ENCODE results near the gene SH3RF1. TPM values are rescaled to one million over a fixed set of nuclear protein-coding genes. Genes with fewer than 3 reads are reported as not detected.

The SH3RF1 gene
- total and polyA plus RNA-seq, 4 donors = 14.7 to 21.9 (median 18.5) TPM

DNA sequence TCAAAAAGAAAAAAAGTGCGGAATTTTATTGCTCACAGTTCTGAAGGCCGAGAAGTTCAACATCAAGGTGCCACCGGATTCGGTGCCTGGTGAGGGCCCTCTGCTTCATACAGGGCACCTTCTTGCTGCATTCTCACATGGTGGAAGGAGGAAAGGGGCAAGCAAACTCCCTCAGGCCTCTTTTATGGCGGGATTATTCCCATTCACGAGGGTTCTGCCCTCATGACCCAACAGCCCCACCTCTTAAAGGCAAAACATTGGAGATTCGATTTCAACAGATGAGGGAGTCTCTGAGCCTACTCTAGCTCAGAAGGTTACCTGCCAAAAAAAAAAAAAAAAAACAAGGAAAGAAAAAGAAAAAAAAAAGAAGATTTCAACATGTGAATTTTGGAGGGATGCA, 196.6 kb downstream of the SH3RF1 start:
- Histone ChIP-seq H3K27me3 (ENCODE audit: control insufficient read depth, insufficient read depth, low read length) (no peaks in the 10 kb centered on the region), H3K4me3 (ENCODE audit: low read depth, low read length) (no peak overlapping the region), H3K4me1 (ENCODE audit: control insufficient read depth, insufficient read depth, low read length) (peaks cover 4% of the 10 kb centered on the region), H3K36me3 (ENCODE audit: control insufficient read depth, insufficient read depth, low read length) (no peaks in the 10 kb centered on the region), H3K27ac (ENCODE audit: low read depth, low read length) (no peak overlapping the region), H3K9me3 (ENCODE audit: control insufficient read depth, insufficient read depth, low read length) (no peaks in the 10 kb centered on the region)
- DNase-seq (ENCODE audit: low read depth in 4 of 6, low spot score in 6 of 6) = no peak
- WGBS (ENCODE audit: insufficient coverage) = 80% methylated on average over 5 of the region's 7 CpGs

DNA sequence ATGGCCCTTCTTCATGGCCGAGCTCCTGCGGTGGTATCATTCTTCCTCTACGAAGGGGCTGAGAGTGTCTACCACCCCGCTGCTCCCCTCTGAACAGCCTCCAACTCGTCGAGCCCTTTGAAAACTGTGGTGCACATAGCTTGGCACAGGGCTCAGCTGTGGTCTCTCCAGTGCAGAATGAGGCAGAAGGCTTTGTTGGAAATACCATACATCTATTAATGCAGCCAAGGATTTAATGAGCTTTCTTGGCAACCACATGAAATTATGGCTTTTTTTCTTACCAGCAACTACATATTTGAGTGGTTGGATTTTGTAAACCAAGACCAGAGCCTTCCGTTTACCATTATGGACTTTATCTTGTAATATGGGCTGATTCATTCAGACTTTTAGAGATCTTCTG, 199.0 kb downstream of the SH3RF1 start:
- WGBS (ENCODE audit: insufficient coverage) = 83% methylated on average over 2 of the region's 7 CpGs

DNA sequence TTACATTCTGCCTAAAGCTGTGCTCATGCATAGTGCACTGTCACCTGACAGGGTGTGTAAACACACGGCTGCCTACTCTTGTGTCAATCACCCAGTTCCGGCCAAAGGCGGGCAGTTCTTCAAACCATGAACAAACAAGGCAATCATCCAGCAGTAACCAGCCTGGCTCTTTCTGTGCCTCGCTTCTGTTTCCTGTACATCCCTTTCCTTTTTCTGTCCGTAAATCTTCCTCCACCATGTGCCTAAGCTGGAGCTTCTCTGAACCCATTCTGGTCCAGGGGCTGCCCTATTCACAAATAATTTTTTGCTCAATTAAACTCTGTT, 199.9 kb downstream of the SH3RF1 start:
- Histone ChIP-seq H3K36me3 (ENCODE audit: control insufficient read depth, insufficient read depth, low read length) (no peaks in the 10 kb centered on the region), H3K27ac (ENCODE audit: low read depth, low read length) (no peak overlapping the region), H3K9me3 (ENCODE audit: control insufficient read depth, insufficient read depth, low read length) (no peaks in the 10 kb centered on the region), H3K4me1 (ENCODE audit: control insufficient read depth, insufficient read depth, low read length) (peaks cover 4% of the 10 kb centered on the region), H3K4me3 (ENCODE audit: low read depth, low read length) (no peak overlapping the region), H3K27me3 (ENCODE audit: control insufficient read depth, insufficient read depth, low read length) (no peaks in the 10 kb centered on the region)
- no peak for DNase-seq (ENCODE audit: low read depth in 4 of 6, low spot score in 6 of 6)
- 74% methylated on average over 5 of the region's 5 CpGs for WGBS (ENCODE audit: insufficient coverage)

More for the DNA sequence above, 199.0 kb downstream of the SH3RF1 start:
- Histone ChIP-seq H3K4me1 (ENCODE audit: control insufficient read depth, insufficient read depth, low read length) (peaks cover 4% of the 10 kb centered on the region), H3K27ac (ENCODE audit: low read depth, low read length) (no peak overlapping the region), H3K36me3 (ENCODE audit: control insufficient read depth, insufficient read depth, low read length) (no peaks in the 10 kb centered on the region), H3K27me3 (ENCODE audit: control insufficient read depth, insufficient read depth, low read length) (no peaks in the 10 kb centered on the region), H3K4me3 (ENCODE audit: low read depth, low read length) (no peak overlapping the region), H3K9me3 (ENCODE audit: control insufficient read depth, insufficient read depth, low read length) (no peaks in the 10 kb centered on the region)
- DNase-seq (ENCODE audit: low read depth in 4 of 6, low spot score in 6 of 6) = no peak

DNA sequence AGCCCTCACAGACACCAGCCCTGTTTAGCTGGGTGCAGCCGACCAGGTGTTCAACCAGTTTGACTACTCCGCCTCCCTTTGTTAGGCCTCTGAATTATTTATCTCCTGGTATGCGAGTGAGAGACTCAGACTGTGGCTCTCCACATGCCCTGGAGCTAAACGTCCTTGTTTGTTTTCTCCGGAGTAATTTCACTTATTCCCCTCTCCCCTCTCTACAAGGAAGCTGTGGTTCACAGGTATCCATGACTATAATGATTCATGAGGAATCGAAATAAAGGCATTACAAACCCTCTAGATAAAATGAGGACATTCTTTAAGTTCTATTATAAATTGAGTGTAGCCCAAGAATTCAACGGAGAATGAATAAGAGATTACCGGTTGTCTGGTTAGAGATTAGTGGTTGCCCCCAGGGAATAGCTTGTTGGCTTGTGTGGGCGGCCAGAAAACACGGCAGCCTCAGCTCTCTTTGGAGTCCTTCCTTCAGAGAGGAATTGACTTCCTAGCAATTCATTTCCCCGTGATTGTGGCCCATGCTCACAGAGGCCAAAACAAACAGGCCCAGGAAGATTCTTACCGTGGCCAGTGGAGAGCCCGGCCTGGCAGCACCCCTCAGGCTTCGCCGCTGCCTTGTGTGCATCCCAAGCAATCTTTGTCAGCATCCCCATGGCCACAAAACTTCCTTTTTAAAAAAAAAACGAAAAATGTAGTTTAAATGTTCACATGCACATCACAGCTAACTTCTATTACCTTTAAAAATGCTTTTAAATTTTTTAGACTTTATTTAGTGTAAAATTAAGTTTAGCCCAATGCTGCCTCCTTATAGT, 200.5 kb downstream of the SH3RF1 start:
- 49% methylated on average over 8 of the region's 16 CpGs for WGBS (ENCODE audit: insufficient coverage)
- Histone ChIP-seq H3K27ac (ENCODE audit: low read depth, low read length) (no peak overlapping the region), H3K27me3 (ENCODE audit: control insufficient read depth, insufficient read depth, low read length) (no peaks in the 10 kb centered on the region), H3K4me3 (ENCODE audit: low read depth, low read length) (no peak overlapping the region), H3K36me3 (ENCODE audit: control insufficient read depth, insufficient read depth, low read length) (no peaks in the 10 kb centered on the region), H3K4me1 (ENCODE audit: control insufficient read depth, insufficient read depth, low read length) (peaks cover 4% of the 10 kb centered on the region), H3K9me3 (ENCODE audit: control insufficient read depth, insufficient read depth, low read length) (no peaks in the 10 kb centered on the region)
- peak in 1 of 6 donors; percentile 38 for DNase-seq (ENCODE audit: low read depth in 4 of 6, low spot score in 6 of 6)

DNA sequence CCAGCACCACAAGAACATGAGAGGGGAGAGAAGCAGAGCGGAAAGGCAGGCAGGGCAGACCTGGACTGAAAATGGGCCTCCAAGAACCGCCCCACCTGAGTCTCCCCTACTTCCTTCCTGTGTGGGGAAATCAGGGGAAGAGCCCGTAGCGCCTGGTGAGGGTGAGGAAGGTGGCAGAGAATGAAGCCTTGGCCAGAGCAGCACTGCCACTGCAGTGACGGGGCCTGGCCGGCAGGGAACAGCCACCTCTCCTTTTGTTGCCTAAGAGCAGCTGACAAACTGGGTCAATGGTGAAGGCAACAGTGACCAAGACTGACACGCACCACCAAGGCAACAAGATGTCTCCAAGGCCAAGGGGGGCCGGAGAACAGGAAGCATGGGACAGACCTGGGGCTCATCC, 202.3 kb downstream of the SH3RF1 start:
- H3K9me3 ChIP-seq (ENCODE audit: control insufficient read depth, insufficient read depth, low read length) = no peaks in the 10 kb centered on the region
- H3K27ac ChIP-seq (ENCODE audit: low read depth, low read length) = no peak overlapping the region
- WGBS (ENCODE audit: insufficient coverage) = 94% methylated on average over 7 of the region's 8 CpGs
- H3K27me3 ChIP-seq (ENCODE audit: control insufficient read depth, insufficient read depth, low read length) = no peaks in the 10 kb centered on the region
- no peak for DNase-seq (ENCODE audit: low read depth in 4 of 6, low spot score in 6 of 6)
- no peak overlapping the region for H3K4me3 ChIP-seq (ENCODE audit: low read depth, low read length)
- no peaks in the 10 kb centered on the region for H3K36me3 ChIP-seq (ENCODE audit: control insufficient read depth, insufficient read depth, low read length)
- peaks cover 4% of the 10 kb centered on the region for H3K4me1 ChIP-seq (ENCODE audit: control insufficient read depth, insufficient read depth, low read length)

DNA sequence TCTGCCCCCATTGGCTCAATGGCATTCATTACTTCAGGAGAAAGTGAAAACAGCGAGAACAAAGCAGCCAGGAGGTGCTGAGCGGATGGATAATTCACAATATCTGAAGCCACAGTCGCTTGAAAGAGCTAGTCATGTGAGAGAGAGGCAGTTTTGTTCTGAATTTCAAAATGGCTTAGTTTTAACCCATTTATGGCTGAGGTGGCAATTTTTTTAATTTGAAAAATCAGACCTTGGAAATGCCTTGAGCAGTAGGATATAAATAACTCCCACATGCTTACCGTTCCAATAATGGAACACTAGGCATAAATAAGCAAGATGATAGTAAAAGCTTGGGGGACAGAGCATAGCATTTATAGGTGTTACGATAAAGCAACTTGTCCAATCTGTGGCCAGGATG, 203.8 kb downstream of the SH3RF1 start:
- Histone ChIP-seq H3K27ac (ENCODE audit: low read depth, low read length) (no peak overlapping the region), H3K27me3 (ENCODE audit: control insufficient read depth, insufficient read depth, low read length) (no peaks in the 10 kb centered on the region), H3K9me3 (ENCODE audit: control insufficient read depth, insufficient read depth, low read length) (no peaks in the 10 kb centered on the region), H3K4me1 (ENCODE audit: control insufficient read depth, insufficient read depth, low read length) (peaks cover 4% of the 10 kb centered on the region), H3K36me3 (ENCODE audit: control insufficient read depth, insufficient read depth, low read length) (no peaks in the 10 kb centered on the region), H3K4me3 (ENCODE audit: low read depth, low read length) (no peak overlapping the region)
- WGBS (ENCODE audit: insufficient coverage) = 76% methylated on average over 3 of the region's 5 CpGs
- no peak for DNase-seq (ENCODE audit: low read depth in 4 of 6, low spot score in 6 of 6)

DNA sequence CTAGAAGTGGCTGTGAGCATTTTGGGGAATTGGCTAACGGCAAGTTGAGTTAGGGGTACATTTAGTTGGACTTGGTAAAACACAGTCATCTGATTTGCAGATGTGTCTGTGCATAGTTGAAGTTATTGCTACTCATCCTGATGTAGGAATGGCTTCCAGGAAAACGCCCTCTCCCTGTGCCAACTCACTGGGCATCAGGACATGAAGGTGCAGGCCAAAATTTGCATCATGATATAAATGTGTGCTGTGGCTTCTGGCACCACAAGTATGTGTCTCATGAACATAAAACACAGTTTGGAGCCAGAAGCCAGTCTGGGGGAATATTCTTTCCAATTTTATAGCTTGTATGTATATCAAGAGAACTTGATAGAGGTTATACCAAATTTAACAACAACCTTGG, 206.5 kb downstream of the SH3RF1 start:
- no peak overlapping the region for H3K27ac ChIP-seq (ENCODE audit: low read depth, low read length)
- H3K4me3 ChIP-seq (ENCODE audit: low read depth, low read length) = no peak overlapping the region
- DNase-seq (ENCODE audit: low read depth in 4 of 6, low spot score in 6 of 6) = peak in 2 of 6 donors; percentile 43 to 54
- no peaks in the 10 kb centered on the region for H3K9me3 ChIP-seq (ENCODE audit: control insufficient read depth, insufficient read depth, low read length)
- H3K36me3 ChIP-seq (ENCODE audit: control insufficient read depth, insufficient read depth, low read length) = no peaks in the 10 kb centered on the region
- no peaks in the 10 kb centered on the region for H3K27me3 ChIP-seq (ENCODE audit: control insufficient read depth, insufficient read depth, low read length)
- H3K4me1 ChIP-seq (ENCODE audit: control insufficient read depth, insufficient read depth, low read length) = peaks cover 7% of the 10 kb centered on the region
- WGBS (ENCODE audit: insufficient coverage) = 92% methylated on average over 2 of the region's 2 CpGs

DNA sequence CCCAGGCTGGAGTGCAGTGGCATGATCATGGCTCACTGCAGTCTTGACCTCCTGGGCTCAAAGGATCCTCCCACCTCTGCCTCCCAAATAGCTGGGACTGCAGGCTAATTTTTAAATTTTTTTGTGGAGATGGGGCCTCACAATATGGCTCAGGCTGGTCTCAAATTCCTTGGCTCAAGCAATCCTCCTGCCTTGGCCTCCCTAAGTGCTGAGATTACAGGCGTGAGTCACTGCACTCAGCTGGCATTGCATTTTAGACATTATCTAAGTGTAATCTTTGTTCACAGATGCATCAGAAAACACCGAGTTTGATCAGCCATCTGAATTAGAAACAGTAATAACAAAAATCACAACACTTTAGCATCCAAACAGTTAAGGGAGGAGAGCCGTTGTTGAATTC, 207.3 kb downstream of the SH3RF1 start:
- H3K36me3 ChIP-seq (ENCODE audit: control insufficient read depth, insufficient read depth, low read length) = no peaks in the 10 kb centered on the region
- H3K4me3 ChIP-seq (ENCODE audit: low read depth, low read length) = no peak overlapping the region
- WGBS (ENCODE audit: insufficient coverage) = no CpG with 5 or more reads among the region's 3 CpGs
- H3K27me3 ChIP-seq (ENCODE audit: control insufficient read depth, insufficient read depth, low read length) = no peaks in the 10 kb centered on the region
- H3K27ac ChIP-seq (ENCODE audit: low read depth, low read length) = peak overlapping the region; percentile 73
- DNase-seq (ENCODE audit: low read depth in 4 of 6, low spot score in 6 of 6) = no peak
- peaks cover 7% of the 10 kb centered on the region for H3K4me1 ChIP-seq (ENCODE audit: control insufficient read depth, insufficient read depth, low read length)
- H3K9me3 ChIP-seq (ENCODE audit: control insufficient read depth, insufficient read depth, low read length) = no peaks in the 10 kb centered on the region

DNA sequence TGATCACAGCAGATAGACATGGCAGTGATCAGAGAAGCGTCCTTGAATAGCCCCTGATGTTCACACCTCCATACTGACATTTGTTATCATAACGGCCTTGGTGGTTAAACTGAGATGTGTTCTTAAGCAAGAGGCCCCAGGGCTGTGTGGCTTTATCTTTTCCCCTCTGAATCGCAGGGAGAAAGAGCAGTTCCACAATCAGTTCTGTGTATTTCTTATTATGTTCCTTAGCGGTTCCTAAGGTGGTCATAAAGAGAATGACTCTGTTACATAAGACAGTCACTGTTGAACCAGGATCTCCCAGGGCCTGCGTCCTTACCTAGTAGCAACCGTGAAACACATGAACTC, 207.9 kb downstream of the SH3RF1 start:
- 40% methylated on average over 1 of the region's 6 CpGs for WGBS (ENCODE audit: insufficient coverage)
- no peaks in the 10 kb centered on the region for H3K9me3 ChIP-seq (ENCODE audit: control insufficient read depth, insufficient read depth, low read length)
- H3K36me3 ChIP-seq (ENCODE audit: control insufficient read depth, insufficient read depth, low read length) = no peaks in the 10 kb centered on the region
- H3K27ac ChIP-seq (ENCODE audit: low read depth, low read length) = peak overlapping the region; percentile 73
- no peaks in the 10 kb centered on the region for H3K27me3 ChIP-seq (ENCODE audit: control insufficient read depth, insufficient read depth, low read length)
- peak in 1 of 6 donors; percentile 34 for DNase-seq (ENCODE audit: low read depth in 4 of 6, low spot score in 6 of 6)
- H3K4me1 ChIP-seq (ENCODE audit: control insufficient read depth, insufficient read depth, low read length) = peaks cover 7% of the 10 kb centered on the region
- no peak overlapping the region for H3K4me3 ChIP-seq (ENCODE audit: low read depth, low read length)

DNA sequence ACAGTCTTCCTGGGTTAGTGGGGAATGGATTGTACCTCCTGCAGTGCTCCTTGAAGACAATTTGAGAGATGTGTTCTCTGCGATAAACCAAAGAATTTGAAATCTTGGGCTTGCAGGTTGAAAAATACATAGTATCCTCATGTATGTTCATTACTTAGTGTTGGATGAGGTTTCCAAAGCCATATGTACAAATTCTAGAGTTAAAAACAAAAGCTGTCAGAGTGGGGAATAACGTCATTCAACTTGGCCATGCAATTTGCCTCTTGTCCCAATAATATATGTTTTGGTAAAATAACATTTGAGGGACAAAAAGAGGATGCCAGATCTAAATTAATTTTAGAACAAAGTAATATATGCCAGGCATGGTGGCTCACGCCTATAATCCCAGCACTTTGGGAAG, 209.4 kb downstream of the SH3RF1 start:
- Histone ChIP-seq H3K4me1 (ENCODE audit: control insufficient read depth, insufficient read depth, low read length) (peaks cover 7% of the 10 kb centered on the region), H3K36me3 (ENCODE audit: control insufficient read depth, insufficient read depth, low read length) (no peaks in the 10 kb centered on the region), H3K4me3 (ENCODE audit: low read depth, low read length) (no peak overlapping the region), H3K27ac (ENCODE audit: low read depth, low read length) (no peak overlapping the region), H3K27me3 (ENCODE audit: control insufficient read depth, insufficient read depth, low read length) (no peaks in the 10 kb centered on the region), H3K9me3 (ENCODE audit: control insufficient read depth, insufficient read depth, low read length) (no peaks in the 10 kb centered on the region)
- no CpG with 5 or more reads among the region's 3 CpGs for WGBS (ENCODE audit: insufficient coverage)
- peak in 1 of 6 donors; percentile 82 for DNase-seq (ENCODE audit: low read depth in 4 of 6, low spot score in 6 of 6)
